Activated naive CD8-positive, alpha-beta T cell treated with anti-CD3 and anti-CD28 coated beads for 36 hours (primary cell): Measurements from ENCODE around the gene HAS3. TPM values are rescaled to one million over a fixed set of nuclear protein-coding genes. Genes with fewer than 3 reads are reported as not detected.
A peak's percentile ranks its signal among the peaks of the same experiment; 100 is the strongest.
"Not testable (repeated sequence)": the region's sequence is repeated elsewhere in the genome, so short reads cannot be mapped to it uniquely, and the experiment has no call there.

ENCODE experiments used
- DNase-seq: peaks from one replicate; pipeline ENCODE4 v3.0.0; 2021
- H3K27ac Mint-ChIP-seq: one replicate; pipeline ENCODE4 v1.8.0; 2022; ENCODE audit warnings: mild to moderate bottlenecking, moderate library complexity, mixed read lengths
- H3K27me3 Mint-ChIP-seq: one replicate; pipeline ENCODE4 v1.8.0; 2022; ENCODE audit warnings: mild to moderate bottlenecking, mixed read lengths
- H3K36me3 Mint-ChIP-seq: one replicate; pipeline ENCODE4 v1.8.0; 2021; ENCODE audit warnings: mild to moderate bottlenecking, mixed read lengths
- H3K4me1 Mint-ChIP-seq: one replicate; pipeline ENCODE4 v1.8.0; 2021; ENCODE audit warnings: mixed read lengths
- H3K4me3 Mint-ChIP-seq: one replicate; pipeline ENCODE4 v1.8.0; 2022; ENCODE audit warnings: mild to moderate bottlenecking, moderate library complexity, mixed read lengths
- H3K9me3 Mint-ChIP-seq: one replicate; pipeline ENCODE4 v1.8.0; 2022; ENCODE audit warnings: mixed read lengths
- total RNA-seq, 2 experiments: library from RNA; stranded (reverse); gene quantifications; one replicate each; pipeline ENCODE4 v1.2.3, GENCODE V29; 2021

Gene HAS3
- total RNA-seq, 2 experiments from 2014 or later: 0.33 to 0.74 TPM

GRCh38 chr16:69119536-69119935, 14.1 kb downstream of the HAS3 start:
- Mint-ChIP-seq H3K27me3 (no peaks in the 10 kb centered on the region), H3K36me3 (peaks cover 14% of the 10 kb centered on the region), H3K4me1 (peaks cover 8% of the 10 kb centered on the region), H3K9me3 (no peaks in the 10 kb centered on the region), H3K27ac (no peak overlapping the region), H3K4me3 (no peak overlapping the region)
- DNase-seq: no peak

DNA sequence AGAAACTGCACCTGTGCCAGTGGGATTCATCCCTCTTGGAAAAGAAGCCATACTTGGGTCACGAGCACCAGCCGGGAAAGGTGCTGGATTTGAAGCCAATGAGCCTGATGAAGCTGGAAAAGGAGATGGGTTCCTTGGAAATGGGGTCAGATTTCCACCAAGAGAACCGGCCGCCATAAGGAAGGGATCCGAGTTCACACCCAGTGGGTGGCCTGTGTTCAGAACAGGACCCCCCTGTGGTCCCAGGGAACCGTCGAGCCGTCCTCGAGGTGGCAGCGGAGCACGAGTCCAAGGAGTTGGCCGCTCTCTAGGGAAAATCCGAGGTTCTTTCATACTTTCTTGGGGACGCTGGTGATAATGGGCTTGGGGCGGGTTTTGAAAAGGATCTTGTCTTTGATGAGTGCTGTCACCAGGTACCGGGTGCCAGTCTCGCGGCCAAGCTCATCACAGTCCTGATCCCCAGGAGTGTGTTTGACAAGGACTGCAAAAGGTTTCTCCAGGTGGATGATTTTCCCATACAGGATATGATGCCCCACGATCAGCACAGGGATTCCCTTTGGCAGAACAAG, 14.7 kb downstream of the HAS3 start:
- no peak overlapping the region for H3K27ac Mint-ChIP-seq
- H3K4me1 Mint-ChIP-seq: peaks cover 8% of the 10 kb centered on the region
- no peak for DNase-seq
- H3K36me3 Mint-ChIP-seq: peaks cover 14% of the 10 kb centered on the region
- H3K27me3 Mint-ChIP-seq: no peaks in the 10 kb centered on the region
- no peaks in the 10 kb centered on the region for H3K9me3 Mint-ChIP-seq
- no peak overlapping the region for H3K4me3 Mint-ChIP-seq

GRCh38 chr16:69123910-69124309, 18.5 kb downstream of the HAS3 start:
- H3K27ac Mint-ChIP-seq: no peak overlapping the region
- no peak overlapping the region for H3K4me3 Mint-ChIP-seq
- H3K4me1 Mint-ChIP-seq: peaks cover 20% of the 10 kb centered on the region
- peaks cover 19% of the 10 kb centered on the region for H3K36me3 Mint-ChIP-seq
- H3K27me3 Mint-ChIP-seq: no peaks in the 10 kb centered on the region
- no peaks in the 10 kb centered on the region for H3K9me3 Mint-ChIP-seq
- peak; percentile 43 for DNase-seq

- H3K9me3 Mint-ChIP-seq, H3K27me3 Mint-ChIP-seq, H3K4me3 Mint-ChIP-seq, DNase-seq, H3K27ac Mint-ChIP-seq: not testable (repeated sequence)
- Mint-ChIP-seq H3K4me1 (peaks cover 20% of the 10 kb centered on the region), H3K36me3 (peaks cover 19% of the 10 kb centered on the region)
Observed at GRCh38 chr16:69124406-69124805, 19.0 kb downstream of the HAS3 start.

- H3K27me3 Mint-ChIP-seq, DNase-seq, H3K27ac Mint-ChIP-seq, H3K4me3 Mint-ChIP-seq, H3K9me3 Mint-ChIP-seq: not testable (repeated sequence)
- Mint-ChIP-seq H3K36me3 (peaks cover 21% of the 10 kb centered on the region), H3K4me1 (peaks cover 26% of the 10 kb centered on the region)
Observed at GRCh38 chr16:69124961-69125360, 19.5 kb downstream of the HAS3 start.

DNA sequence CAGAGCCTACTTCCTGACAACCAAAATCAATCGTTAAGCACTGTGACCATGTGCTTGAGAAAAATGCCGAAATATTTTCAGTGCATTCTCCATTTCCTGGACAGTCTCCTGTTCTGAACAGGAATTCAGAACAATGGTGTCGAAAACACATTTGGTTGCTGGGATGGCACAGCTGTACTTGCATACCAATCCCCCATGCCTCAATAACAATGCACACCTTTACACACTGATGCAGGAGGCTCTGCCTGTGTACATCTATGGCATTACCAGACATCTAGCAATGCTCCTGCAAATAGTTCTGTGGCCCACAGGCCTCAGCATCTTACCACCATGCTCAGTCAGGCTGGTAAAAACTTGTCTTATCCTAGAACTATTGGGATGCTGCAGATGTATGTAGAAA, 20.8 kb downstream of the HAS3 start:
- no peaks in the 10 kb centered on the region for H3K27me3 Mint-ChIP-seq
- H3K4me3 Mint-ChIP-seq: no peak overlapping the region
- H3K4me1 Mint-ChIP-seq: peaks cover 35% of the 10 kb centered on the region
- no peak for DNase-seq
- no peak overlapping the region for H3K27ac Mint-ChIP-seq
- H3K9me3 Mint-ChIP-seq: no peaks in the 10 kb centered on the region
- H3K36me3 Mint-ChIP-seq: peaks cover 21% of the 10 kb centered on the region

GRCh38 chr16:69126801-69127200, 21.3 kb downstream of the HAS3 start:
- not testable (repeated sequence) for DNase-seq, H3K27me3 Mint-ChIP-seq, H3K4me3 Mint-ChIP-seq, H3K9me3 Mint-ChIP-seq
- H3K36me3 Mint-ChIP-seq: peaks cover 26% of the 10 kb centered on the region
- H3K4me1 Mint-ChIP-seq: peaks cover 36% of the 10 kb centered on the region
- H3K27ac Mint-ChIP-seq: peak overlapping the region; percentile 49

DNA sequence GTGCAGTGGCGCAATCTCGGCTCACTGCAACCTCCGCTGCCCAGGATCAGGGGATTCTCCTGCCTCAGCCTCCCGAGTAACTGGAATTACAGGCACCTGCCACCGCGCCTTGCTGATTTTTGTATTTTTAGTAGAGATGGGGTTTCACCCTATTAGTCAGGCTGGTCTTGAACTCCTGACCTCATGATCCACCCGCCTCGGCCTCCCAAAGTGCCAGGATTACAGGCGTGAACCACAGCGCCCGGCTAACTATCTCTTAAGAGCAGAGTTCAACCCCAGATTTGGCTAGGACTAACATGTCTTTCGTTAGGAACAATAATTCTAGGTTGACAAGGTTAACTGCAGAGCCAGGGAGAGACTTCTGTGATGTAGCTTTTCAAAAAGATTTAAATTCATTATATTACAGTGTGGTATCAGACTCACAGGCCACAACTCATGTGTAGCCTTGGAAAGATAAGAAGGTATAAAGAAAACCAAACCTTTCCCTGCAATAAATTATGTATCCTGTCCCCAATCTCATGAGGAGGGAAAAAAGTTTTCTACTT, 22.6 kb downstream of the HAS3 start:
- DNase-seq: no peak
- H3K4me1 Mint-ChIP-seq: peaks cover 36% of the 10 kb centered on the region
- H3K27me3 Mint-ChIP-seq: no peaks in the 10 kb centered on the region
- H3K27ac Mint-ChIP-seq: peak overlapping the region; percentile 45
- no peaks in the 10 kb centered on the region for H3K9me3 Mint-ChIP-seq
- peaks cover 32% of the 10 kb centered on the region for H3K36me3 Mint-ChIP-seq
- H3K4me3 Mint-ChIP-seq: no peak overlapping the region

DNA sequence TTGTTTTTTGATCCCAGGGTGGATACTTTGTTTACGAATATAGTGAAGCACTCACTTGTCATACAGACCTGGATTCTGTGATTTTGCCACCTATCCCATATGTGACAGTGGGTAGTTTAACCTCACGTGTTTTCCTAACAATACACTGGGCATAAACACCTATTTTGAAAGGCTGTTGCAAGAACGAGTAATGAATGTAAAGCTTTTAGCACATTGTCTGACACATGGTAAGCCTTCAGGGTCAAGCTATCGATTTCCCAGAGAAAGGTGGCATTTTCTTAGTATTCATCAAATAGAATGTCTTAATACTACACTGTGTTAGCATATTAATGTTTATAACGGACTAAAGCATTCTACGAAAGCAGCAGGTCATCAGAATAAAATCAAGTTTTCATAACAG, 25.0 kb downstream of the HAS3 start:
- Mint-ChIP-seq H3K4me1 (peaks cover 52% of the 10 kb centered on the region), H3K4me3 (peak overlapping the region; percentile 92), H3K27ac (no peak overlapping the region), H3K27me3 (no peaks in the 10 kb centered on the region), H3K36me3 (peaks cover 47% of the 10 kb centered on the region), H3K9me3 (no peaks in the 10 kb centered on the region)
- DNase-seq: no peak

DNA sequence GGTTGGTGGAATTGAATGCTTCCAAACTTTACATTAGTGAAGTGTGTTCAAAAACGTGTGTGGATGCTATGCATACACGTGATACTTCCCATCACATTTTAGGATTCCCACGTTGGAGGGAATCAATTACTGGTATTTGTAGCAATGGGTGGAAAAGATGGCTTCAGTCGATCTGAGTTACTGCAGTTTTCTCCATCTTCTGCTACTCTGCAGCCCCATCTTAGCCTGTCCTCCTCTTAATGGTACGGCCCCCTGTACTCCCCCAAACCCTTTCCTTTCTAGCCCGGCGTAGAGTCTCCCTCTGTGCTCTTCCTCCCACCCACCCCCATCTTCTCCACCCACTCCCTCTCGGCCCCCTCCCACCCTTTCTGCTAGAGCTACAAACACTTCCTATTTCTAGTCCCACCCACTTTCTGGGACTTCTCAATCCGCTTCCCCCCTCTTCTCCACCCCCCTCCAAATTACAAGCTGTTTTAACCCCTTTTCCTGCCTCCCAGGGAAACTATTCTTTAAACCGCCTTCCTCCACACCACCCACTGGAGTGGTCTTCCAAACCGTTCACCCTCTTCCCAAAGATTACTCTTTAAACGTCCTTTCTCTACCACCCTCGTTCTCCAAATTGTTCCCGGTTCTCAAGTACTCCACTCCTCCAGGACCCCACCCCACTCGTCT, 25.9 kb downstream of the HAS3 start:
- peaks cover 55% of the 10 kb centered on the region for H3K4me1 Mint-ChIP-seq
- H3K27me3 Mint-ChIP-seq: no peaks in the 10 kb centered on the region

GRCh38 chr16:69131839-69132423, 26.5 kb downstream of the HAS3 start:
- Mint-ChIP-seq H3K4me3 (peak overlapping the region; percentile 92), H3K9me3 (no peaks in the 10 kb centered on the region), H3K27me3 (no peaks in the 10 kb centered on the region), H3K4me1 (peaks cover 55% of the 10 kb centered on the region), H3K27ac (peak overlapping the region; percentile 93), H3K36me3 (peaks cover 48% of the 10 kb centered on the region)
- peak; percentile 82 for DNase-seq

More for the DNA sequence above, 25.9 kb downstream of the HAS3 start:
- Mint-ChIP-seq H3K4me3 (peak overlapping the region; percentile 92), H3K36me3 (peaks cover 49% of the 10 kb centered on the region), H3K9me3 (no peaks in the 10 kb centered on the region), H3K27ac (peak overlapping the region; percentile 93)
- no peak for DNase-seq

DNA sequence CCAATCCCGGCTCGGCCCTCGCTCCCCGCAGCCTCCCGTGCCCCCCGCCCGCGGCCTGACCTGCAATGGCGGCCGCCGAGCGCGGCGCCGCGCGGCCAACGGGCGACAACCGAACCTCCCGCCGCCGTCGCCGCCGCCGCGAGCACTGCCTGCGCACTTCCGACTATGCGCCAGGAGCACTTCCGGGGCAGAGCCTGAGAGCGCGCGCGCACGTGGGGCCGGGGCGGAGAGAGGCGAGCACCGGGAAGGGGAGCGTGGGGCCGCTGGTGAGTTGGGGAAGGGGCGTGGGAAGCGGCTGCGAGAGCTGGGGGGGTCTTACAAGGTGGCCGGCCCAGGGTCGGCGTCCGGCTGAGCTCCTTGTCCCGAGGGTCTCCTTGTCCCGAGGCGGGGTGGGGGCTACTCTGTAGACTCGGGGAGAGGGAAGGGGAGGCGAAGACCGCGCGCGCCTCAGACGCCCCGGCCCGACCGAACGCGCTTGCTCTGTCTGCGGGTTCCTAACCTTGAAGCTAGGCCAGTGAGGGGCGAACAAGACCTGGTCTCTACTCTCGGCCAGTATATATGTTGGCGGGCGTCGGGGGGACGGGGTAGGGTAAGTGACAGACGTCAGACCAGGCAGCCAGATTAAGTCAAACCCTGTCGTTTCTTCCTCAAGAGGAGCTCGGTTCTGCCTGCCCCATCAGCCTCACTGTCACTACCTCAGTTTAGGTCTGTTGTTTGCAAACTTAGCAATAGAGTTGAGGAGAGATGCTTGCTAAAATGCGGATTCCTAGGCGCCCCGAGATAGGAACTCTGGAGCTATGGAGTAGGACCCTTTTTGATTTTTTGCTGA, 27.2 kb downstream of the HAS3 start, which contains the start of the genes CHTF8 and UTP4:
CHTF8 (minus strand) TSS at position 165 of the 829 bp plus-strand sequence. CDS start 11,130 bp downstream, outside the sequence.
UTP4 (plus strand) TSS at position 226 of the 829 bp plus-strand sequence. CDS start 811 bp downstream, outside the sequence.
- DNase-seq: peak; percentile 92
- H3K4me1 Mint-ChIP-seq: peaks cover 55% of the 10 kb centered on the region
- peak within 1 kb of the TSS; percentile 93 for H3K27ac Mint-ChIP-seq
- peak within 1 kb of the TSS; percentile 92 for H3K4me3 Mint-ChIP-seq
- peaks cover 47% of the 10 kb centered on the region for H3K36me3 Mint-ChIP-seq
- H3K9me3 Mint-ChIP-seq: no peaks in the 10 kb centered on the region
- no peaks in the 10 kb centered on the region for H3K27me3 Mint-ChIP-seq

- DNase-seq: no peak
- Mint-ChIP-seq H3K9me3 (no peaks in the 10 kb centered on the region), H3K27ac (peak overlapping the region; percentile 93), H3K27me3 (no peaks in the 10 kb centered on the region), H3K4me1 (peaks cover 51% of the 10 kb centered on the region), H3K4me3 (peak overlapping the region; percentile 92), H3K36me3 (peaks cover 46% of the 10 kb centered on the region)
Observed at GRCh38 chr16:69133373-69133954, 28.0 kb downstream of the HAS3 start.

GRCh38 chr16:69138608-69139007, 33.2 kb downstream of the HAS3 start:
- Mint-ChIP-seq H3K4me3 (no peak overlapping the region), H3K36me3 (peaks cover 46% of the 10 kb centered on the region), H3K9me3 (no peaks in the 10 kb centered on the region), H3K27ac (no peak overlapping the region), H3K4me1 (peaks cover 29% of the 10 kb centered on the region), H3K27me3 (no peaks in the 10 kb centered on the region)
- DNase-seq: no peak
